HT1080 (cell line): ENCODE results near the gene CPNE7. TPM values are rescaled to one million over a fixed set of nuclear protein-coding genes. Genes with fewer than 3 reads are reported as not detected.

Experiments used
- small RNA-seq: library from RNA; depleted of rRNA; stranded (forward); fragments of <200 nt; gene quantifications from one replicate; pipeline ENCODE3, GENCODE V24; 2014
- total RNA-seq: library from RNA; depleted of rRNA; stranded (reverse); fragments of >200 nt; shearing (Covaris generic); gene quantifications from 2 replicates; pipeline ENCODE4 v1.2.3, GENCODE V29; 2014; rRNA removed

The CPNE7 gene
- total RNA-seq, 1 experiment from 2014 or later = 0.87 TPM

Small RNAs within 50 kb of the gene (small RNA-seq; reads per million reads assigned to genes)
- gene SNORD68 = not detected

Other genes starting within 250 kb of the CPNE7 start
- 62.6 and 79.1 TPM in 2 replicates for gene ANKRD11, start 85.2 kb upstream of the CPNE7 start, total RNA-seq
- gene SPG7, start 67.4 kb upstream of the CPNE7 start, total RNA-seq = 98.5 and 101 TPM in 2 replicates
- gene RPL13, start 15.1 kb upstream of the CPNE7 start, total RNA-seq = 4,778 and 6,062 TPM in 2 replicates
- not detected in 2 replicates for gene DPEP1, start 37.9 kb downstream of the CPNE7 start, total RNA-seq
- 107 and 120 TPM in 2 replicates for gene CHMP1A, start 82.0 kb downstream of the CPNE7 start, total RNA-seq
- 5.4 and 5.6 TPM in 2 replicates for gene SPATA33, start 82.1 kb downstream of the CPNE7 start, total RNA-seq
- gene CDK10, start 110.9 kb downstream of the CPNE7 start, total RNA-seq = 39.2 and 44.5 TPM in 2 replicates
- gene SPATA2L, start 125.9 kb downstream of the CPNE7 start, total RNA-seq = 14.4 and 15.1 TPM in 2 replicates
- 13.4 and 16.0 TPM in 2 replicates for gene VPS9D1, start 145.1 kb downstream of the CPNE7 start, total RNA-seq
- 14.8 and 17.6 TPM in 2 replicates for gene ZNF276, start 145.8 kb downstream of the CPNE7 start, total RNA-seq
- 45.4 and 60.1 TPM in 2 replicates for gene FANCA, start 240.9 kb downstream of the CPNE7 start, total RNA-seq